ENCODE results near the gene RWDD3. TPM values are rescaled to one million over a fixed set of nuclear protein-coding genes. Genes with fewer than 3 reads are reported as not detected.

The RWDD3 gene
- polyA plus RNA-seq, 1 donor (not counting 4 experiments of a cell fraction or from before 2014, with no cell fraction given), result 15.0 TPM

DNA sequence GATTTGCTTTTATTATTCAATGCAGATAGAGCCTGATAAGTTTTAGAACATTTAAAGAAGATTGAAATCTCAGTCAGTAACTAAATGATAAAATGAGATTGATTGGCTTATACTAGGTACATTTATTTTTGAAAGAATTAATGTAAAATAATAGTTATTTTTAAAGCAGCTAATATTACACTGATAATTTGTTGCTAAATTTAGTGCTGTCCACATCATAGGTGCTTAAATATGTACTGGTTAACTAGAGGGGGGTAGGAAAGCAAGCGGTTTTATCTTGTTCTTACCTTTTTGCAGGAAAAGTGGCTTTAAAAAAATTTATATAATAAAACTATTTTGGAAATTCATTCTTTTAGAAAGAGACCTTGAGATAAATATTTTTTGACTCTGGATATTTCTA, 40.4 kb upstream of the RWDD3 start:
- Histone ChIP-seq H3K4me1 (ENCODE audit: control insufficient read depth, extremely low read depth, insufficient read depth, low read length) (peaks cover 9% of the 10 kb centered on the region), H3K4me3 (ENCODE audit: control insufficient read depth in 2 of 3, extremely low read depth in 1 of 3, insufficient read depth in 2 of 3, low read depth in 1 of 3, low read length in 3 of 3) (no peak overlapping the region), H3K27ac (ENCODE audit: control insufficient read depth, insufficient read depth, low read length) (no peak overlapping the region), H3K9ac (ENCODE audit: control insufficient read depth, extremely low read depth, insufficient read depth, low read length) (no peak overlapping the region), H2AFZ (ENCODE audit: control insufficient read depth, low read length) (no peak overlapping the region), H3K4me2 (ENCODE audit: control insufficient read depth, extremely low read depth, insufficient read depth, low read depth, low read length) (no peak overlapping the region), H3K27me3 (ENCODE audit: control insufficient read depth, extremely low read depth, insufficient read depth, low read length) (no peaks in the 10 kb centered on the region), H3K9me1 (ENCODE audit: control insufficient read depth, extremely low read depth, insufficient read depth, low read length) (no peaks in the 10 kb centered on the region), H4K20me1 (ENCODE audit: control insufficient read depth, extremely low read depth, insufficient read depth, low read length) (no peaks in the 10 kb centered on the region), H3K36me3 (ENCODE audit: control insufficient read depth in 2 of 2, extremely low read depth in 1 of 2, insufficient read depth in 2 of 2, low read length in 2 of 2) (no peaks in the 10 kb centered on the region), H3K79me2 (ENCODE audit: control insufficient read depth, insufficient read depth, low read length) (no peaks in the 10 kb centered on the region), H3K9me3 (ENCODE audit: control insufficient read depth, low read depth, low read length) (no peaks in the 10 kb centered on the region)
- DNase-seq (ENCODE audit: low read depth, low spot score), result no peak
- TF ChIP-seq, protein P1, sequence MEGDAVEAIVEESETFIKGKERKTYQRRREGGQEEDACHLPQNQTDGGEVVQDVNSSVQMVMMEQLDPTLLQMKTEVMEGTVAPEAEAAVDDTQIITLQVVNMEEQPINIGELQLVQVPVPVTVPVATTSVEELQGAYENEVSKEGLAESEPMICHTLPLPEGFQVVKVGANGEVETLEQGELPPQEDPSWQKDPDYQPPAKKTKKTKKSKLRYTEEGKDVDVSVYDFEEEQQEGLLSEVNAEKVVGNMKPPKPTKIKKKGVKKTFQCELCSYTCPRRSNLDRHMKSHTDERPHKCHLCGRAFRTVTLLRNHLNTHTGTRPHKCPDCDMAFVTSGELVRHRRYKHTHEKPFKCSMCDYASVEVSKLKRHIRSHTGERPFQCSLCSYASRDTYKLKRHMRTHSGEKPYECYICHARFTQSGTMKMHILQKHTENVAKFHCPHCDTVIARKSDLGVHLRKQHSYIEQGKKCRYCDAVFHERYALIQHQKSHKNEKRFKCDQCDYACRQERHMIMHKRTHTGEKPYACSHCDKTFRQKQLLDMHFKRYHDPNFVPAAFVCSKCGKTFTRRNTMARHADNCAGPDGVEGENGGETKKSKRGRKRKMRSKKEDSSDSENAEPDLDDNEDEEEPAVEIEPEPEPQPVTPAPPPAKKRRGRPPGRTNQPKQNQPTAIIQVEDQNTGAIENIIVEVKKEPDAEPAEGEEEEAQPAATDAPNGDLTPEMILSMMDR (optimal IDR thresholded peaks at IDR 0.05 in 1 of 3, IDR thresholded peaks at IDR 0.05 in 1 of 3, conservative IDR thresholded peaks at IDR 0.05 in 1 of 3; ENCODE audit: extremely low read depth in 1 of 3, insufficient read depth in 2 of 3, low read length in 3 of 3), result no peak
- TF ChIP-seq EZH2 (IDR thresholded peaks at IDR 0.05; ENCODE audit: low read length), result no peak
- FAIRE-seq, result no peak
- dilution Hi-C loops (cut with MboI; ENCODE audit: extremely low pct_ligation_motif_present, low sequenced_read_pairs), result no loop called here

DNA sequence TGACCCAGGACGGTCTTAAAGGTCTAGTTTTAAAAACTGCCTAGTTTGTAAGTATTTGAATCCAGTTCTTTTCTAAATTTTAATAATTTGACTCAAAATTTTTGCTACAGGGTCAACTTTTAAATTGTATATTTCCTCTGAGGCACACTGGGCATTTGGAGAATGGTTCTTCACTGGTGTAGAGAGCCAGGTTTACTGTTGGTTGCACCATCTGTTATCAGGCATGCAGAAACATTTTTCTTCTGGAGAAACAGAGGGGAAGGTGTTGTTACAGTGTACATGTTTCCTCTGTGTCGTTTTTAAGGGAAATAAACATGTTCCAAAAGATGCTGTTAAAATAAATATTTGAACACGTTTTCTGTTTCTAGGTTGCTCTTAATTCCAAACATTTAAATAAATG, 39.0 kb upstream of the RWDD3 start:
- TF ChIP-seq EZH2 (IDR thresholded peaks at IDR 0.05; ENCODE audit: low read length), result no peak
- TF ChIP-seq, protein P1 (optimal IDR thresholded peaks at IDR 0.05 in 1 of 3, IDR thresholded peaks at IDR 0.05 in 1 of 3, conservative IDR thresholded peaks at IDR 0.05 in 1 of 3; ENCODE audit: extremely low read depth in 1 of 3, insufficient read depth in 2 of 3, low read length in 3 of 3), result no peak
- H2AFZ ChIP-seq (ENCODE audit: control insufficient read depth, low read length), result no peak overlapping the region
- no peak overlapping the region for H3K9ac ChIP-seq (ENCODE audit: control insufficient read depth, extremely low read depth, insufficient read depth, low read length)
- no peak for FAIRE-seq
- no peak overlapping the region for H3K4me2 ChIP-seq (ENCODE audit: control insufficient read depth, extremely low read depth, insufficient read depth, low read depth, low read length)
- no peaks in the 10 kb centered on the region for H3K9me3 ChIP-seq (ENCODE audit: control insufficient read depth, low read depth, low read length)
- no peak overlapping the region for H3K27ac ChIP-seq (ENCODE audit: control insufficient read depth, insufficient read depth, low read length)
- H3K36me3 ChIP-seq (ENCODE audit: control insufficient read depth in 2 of 2, extremely low read depth in 1 of 2, insufficient read depth in 2 of 2, low read length in 2 of 2), result no peaks in the 10 kb centered on the region
- no peaks in the 10 kb centered on the region for H4K20me1 ChIP-seq (ENCODE audit: control insufficient read depth, extremely low read depth, insufficient read depth, low read length)
- dilution Hi-C loops (cut with MboI; ENCODE audit: extremely low pct_ligation_motif_present, low sequenced_read_pairs), result no loop called here
- H3K4me3 ChIP-seq (ENCODE audit: control insufficient read depth in 2 of 3, extremely low read depth in 1 of 3, insufficient read depth in 2 of 3, low read depth in 1 of 3, low read length in 3 of 3), result no peak overlapping the region
- no peaks in the 10 kb centered on the region for H3K79me2 ChIP-seq (ENCODE audit: control insufficient read depth, insufficient read depth, low read length)
- DNase-seq (ENCODE audit: low read depth, low spot score), result no peak
- no peaks in the 10 kb centered on the region for H3K9me1 ChIP-seq (ENCODE audit: control insufficient read depth, extremely low read depth, insufficient read depth, low read length)
- H3K4me1 ChIP-seq (ENCODE audit: control insufficient read depth, extremely low read depth, insufficient read depth, low read length), result peaks cover 9% of the 10 kb centered on the region
- no peaks in the 10 kb centered on the region for H3K27me3 ChIP-seq (ENCODE audit: control insufficient read depth, extremely low read depth, insufficient read depth, low read length)

Data from keratinocyte (primary cell).